GM19395 (cell line): Measurements from ENCODE around the gene SMARCA4.
"Not testable (repeated sequence)": the region's sequence is repeated elsewhere in the genome, so short reads cannot be mapped to it uniquely, and the experiment has no call there.

Experiments used
- ATAC-seq: cut with Tn5 transposase; IDR thresholded peaks from one replicate; pipeline ENCODE4 v1.9.1; 2021; ENCODE audit warnings: mild to moderate bottlenecking, moderate library complexity; ENCODE audit not compliant: unreplicated experiment

The SMARCA4 gene

DNA sequence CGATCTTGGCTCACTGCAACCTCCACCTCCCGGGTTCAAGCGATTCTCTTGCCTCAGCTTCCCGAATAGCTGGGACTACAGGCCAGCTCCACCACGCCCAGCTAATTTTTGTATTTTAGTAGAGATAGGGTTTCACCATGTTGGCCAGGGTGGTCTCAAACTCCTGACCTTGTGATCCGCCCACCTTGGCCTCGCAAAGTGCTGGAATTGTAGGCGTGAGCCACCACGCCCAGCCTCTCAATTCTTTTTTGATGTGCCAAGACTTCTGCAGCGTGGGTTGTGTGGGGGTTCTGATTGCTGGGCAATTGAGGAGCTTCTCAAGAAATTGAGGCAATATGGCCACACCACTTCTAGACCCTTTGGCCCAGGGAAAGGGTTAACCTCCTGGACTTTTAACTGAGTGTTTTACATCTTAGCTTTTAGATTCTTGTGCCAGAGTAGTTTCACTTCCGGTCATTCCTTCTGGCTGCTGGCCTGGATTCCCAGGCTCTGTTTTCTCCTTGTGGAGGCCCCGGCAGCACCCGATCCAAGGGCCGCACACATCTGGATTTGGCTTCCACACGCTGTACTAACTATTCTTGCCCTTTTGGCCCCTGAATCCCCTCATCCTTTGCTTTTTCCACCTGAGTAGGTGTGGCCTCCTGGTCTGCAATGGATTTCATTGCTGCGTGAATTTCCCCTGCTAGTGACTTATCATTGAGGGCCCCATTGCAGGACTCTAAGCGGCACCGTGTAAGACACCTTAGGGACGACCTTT lies 14.7 kb downstream of the SMARCA4 start:
- ATAC-seq, result no peak

DNA sequence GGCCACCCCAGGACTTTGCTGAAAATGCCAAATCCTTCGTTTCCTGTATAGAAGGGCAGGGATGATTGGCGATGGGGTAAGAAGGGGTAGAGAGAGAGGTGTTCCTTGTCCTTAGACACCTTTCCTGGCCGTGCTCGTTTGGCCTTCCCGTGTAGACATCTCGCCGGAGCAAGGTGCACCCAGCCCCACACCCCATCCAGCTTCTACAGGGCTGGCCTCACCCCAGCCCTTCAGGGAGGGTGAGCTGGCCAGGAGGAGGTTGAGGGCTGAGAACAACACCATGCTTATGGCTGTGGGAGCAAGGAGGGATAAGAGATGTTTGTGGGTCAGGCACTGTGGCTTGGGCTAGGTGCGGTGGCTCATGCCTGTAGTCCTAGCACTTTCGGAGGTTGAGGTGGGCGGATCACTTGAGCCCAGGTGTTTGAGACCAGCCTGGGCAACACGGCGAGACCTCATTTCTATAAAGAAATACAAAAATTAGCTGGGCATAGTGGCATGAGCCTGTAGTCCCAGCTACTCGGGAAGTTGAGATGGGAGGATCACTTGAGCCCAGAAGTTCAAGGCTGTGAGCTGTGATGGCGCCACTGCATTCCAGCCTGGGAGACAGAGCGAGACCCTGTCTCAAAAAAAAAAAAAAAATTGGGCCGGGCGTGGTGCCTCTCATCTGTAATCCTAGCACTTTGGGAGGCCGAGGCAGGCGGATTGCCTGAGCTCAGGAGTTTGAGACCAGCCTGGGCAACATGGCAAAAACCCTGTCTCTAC lies 15.5 kb downstream of the SMARCA4 start:
- ATAC-seq, result no peak

DNA sequence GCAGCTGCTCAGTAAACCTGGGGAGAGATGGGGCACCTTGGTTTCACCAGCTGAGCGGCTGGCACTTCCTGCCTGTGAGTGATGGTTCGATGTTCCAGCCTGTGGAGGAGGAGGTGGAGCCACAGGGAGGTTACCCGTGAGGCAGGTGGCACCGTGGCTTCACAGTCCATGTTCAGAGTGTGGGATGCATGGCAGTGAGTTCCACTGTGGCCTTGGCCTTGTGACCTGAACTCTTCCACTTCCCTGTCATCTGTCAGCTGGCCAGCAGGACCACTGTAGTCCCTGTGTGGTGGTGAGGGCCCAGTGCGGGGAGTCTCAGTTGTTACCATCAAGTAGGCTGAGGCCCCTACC lies 16.9 kb downstream of the SMARCA4 start:
- no peak for ATAC-seq

DNA sequence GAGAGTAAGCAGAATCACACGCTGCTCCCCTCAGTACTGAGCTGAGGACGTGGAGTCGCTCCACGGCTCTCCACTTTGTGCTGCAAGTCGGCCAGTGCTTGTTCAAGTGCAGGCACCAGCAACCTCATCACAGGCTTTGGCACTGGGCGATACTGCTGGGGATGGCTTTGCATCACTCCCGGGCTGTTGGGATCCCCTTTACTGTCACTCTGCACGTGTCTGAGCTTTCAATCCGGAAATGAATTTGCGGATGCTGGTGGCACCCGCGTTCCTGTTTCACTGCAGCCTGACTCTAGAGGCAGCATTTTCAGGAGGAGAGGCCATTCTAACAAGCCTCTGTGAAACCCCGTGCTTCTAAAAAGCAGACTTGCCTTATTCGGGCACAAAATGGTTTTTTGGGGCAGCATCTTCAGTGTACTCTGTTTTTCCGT lies 19.1 kb downstream of the SMARCA4 start:
- no peak for ATAC-seq

DNA sequence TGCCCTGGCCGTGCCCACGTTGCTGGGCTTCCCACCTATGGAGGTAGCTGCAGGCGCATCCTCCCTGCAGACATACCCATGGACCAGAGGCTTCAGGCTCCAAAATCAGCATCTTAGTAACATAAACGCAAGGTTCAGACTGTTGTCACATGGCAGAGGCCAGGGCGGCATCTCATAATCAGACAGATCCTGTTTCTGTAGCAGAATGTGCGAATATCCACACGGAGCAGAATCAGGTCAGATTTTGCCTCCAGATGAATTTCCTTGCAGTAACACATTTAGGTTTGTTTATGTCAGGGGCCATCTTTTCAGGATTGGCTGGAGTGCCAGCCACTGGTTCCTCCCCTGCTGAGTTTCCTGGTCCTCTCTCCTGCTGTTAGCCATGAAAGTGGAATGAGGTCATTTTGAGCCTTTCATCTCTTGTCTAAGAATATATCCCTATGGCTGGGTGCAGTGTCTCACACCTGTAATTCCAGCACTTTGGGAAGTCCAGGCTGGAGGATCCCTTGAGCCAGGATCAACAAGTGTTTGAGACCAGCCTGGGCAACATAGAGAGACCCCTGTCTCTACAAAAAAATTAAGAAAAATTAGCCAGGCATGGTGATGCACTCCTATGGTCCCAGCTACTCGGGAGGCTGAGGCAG lies 20.5 kb downstream of the SMARCA4 start:
- ATAC-seq, result no peak

DNA sequence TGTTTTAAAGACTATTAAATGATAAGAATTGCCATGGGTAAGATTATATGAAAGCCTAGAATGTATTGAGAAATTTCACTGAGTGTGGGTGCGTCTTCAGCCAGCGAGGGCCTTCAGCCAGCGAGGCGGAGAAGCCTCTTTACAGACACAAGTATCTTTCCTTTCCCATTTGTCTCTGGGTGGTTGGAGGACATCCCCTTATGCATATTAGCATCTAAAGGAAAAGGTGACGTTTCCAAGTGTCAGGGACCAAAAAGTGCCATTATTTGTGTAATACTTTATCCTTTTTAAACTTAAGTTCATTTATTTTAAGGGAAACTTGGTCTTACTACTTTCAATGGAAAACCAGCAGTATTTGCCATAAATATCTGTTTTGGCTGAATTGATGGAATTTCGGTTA lies 22.2 kb downstream of the SMARCA4 start:
- no peak for ATAC-seq

DNA sequence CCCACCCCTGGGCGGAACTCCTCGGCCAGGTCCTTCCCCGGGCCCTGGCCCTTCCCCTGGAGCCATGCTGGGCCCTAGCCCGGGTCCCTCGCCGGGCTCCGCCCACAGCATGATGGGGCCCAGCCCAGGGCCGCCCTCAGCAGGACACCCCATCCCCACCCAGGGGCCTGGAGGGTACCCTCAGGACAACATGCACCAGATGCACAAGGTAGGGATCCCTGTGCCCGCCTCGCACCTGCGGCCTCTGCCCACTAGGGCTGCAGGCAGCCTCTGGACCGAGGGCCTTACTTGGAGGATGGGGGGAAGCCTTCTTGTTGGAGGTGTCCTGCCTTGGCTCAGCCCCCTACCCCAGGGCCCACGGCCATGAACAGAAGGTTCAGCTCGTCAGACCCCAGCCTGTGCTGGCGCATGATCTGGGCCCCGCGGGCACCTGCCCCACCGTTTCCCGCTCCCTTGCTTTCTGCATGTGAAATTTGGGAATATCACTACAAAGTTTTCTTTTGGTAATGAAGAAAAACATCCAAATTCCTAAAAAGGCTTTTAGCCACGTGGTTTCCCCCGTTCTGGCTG lies 23.4 kb downstream of the SMARCA4 start:
- ATAC-seq, result no peak

DNA sequence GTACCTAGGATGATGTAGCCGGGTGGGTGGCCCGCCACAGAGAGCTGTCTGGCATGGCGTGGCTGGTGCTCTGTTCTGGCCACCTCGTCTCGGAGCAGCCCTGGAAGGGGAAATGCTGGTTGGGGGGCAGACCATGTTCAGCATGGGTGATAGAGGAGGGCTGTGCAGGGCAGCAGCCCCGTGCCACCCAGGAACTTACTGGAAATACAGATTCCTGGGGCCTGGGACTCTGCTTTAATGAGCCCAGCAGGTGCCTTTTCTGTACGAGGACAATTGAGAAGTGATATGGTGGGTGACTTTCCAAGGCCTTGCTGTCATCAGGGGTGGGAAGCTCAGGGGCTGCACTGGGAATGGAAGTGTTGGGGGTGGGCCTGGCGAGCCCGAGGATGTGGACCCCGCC lies 24.7 kb downstream of the SMARCA4 start:
- ATAC-seq, result no peak

DNA sequence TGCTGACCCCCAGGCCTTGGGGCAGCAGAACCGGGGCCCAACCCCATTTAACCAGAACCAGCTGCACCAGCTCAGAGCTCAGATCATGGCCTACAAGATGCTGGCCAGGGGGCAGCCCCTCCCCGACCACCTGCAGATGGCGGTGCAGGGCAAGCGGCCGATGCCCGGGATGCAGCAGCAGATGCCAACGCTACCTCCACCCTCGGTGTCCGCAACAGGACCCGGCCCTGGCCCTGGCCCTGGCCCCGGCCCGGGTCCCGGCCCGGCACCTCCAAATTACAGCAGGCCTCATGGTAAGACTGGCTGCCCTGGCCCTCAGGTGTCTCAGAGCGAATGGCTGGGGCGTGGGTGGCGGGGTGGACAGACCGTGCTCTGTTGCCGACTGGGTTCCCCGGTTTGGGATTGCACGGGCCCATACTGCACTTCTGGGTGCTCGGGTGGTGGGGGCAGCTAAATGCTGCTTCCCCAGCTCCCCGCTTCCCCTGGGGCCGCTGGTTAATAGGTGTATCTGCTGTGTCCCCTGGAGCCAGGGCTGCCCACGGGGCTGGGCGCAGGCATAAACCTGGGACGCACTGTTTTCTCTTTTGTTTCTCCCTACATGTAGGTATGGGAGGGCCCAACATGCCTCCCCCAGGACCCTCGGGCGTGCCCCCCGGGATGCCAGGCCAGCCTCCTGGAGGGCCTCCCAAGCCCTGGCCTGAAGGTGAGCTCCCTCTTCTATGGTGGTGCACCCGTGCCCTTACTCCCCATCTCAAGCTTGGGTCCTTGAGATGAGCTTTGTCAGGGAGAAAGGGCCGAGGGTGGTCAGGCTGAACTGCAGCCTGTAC lies 25.7 kb downstream of the SMARCA4 start:
- no peak for ATAC-seq

DNA sequence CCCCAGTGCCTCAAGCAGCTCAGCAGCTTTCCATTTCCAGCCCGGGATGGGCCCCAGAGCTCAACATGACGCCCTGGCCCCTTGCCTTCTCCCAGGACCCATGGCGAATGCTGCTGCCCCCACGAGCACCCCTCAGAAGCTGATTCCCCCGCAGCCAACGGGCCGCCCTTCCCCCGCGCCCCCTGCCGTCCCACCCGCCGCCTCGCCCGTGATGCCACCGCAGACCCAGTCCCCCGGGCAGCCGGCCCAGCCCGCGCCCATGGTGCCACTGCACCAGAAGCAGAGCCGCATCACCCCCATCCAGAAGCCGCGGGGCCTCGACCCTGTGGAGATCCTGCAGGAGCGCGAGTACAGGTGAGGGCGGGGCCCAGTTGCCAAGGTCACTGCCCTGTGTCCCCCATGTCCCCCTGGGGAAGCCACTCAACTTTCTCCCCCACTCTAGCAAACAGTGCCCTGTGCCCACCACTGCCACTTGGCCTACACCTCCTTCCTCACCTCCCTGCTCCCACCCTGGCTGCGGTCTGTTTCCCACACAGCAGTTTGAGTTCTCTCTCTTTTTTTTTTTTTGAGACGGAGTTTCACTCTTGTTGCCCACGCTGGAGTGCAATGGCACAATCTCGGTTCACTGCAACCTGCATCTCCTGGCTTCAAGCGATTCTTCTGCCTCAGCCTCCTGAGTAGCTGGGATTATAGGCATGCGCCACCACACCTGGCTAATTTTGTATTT lies 26.9 kb downstream of the SMARCA4 start:
- no peak for ATAC-seq

DNA sequence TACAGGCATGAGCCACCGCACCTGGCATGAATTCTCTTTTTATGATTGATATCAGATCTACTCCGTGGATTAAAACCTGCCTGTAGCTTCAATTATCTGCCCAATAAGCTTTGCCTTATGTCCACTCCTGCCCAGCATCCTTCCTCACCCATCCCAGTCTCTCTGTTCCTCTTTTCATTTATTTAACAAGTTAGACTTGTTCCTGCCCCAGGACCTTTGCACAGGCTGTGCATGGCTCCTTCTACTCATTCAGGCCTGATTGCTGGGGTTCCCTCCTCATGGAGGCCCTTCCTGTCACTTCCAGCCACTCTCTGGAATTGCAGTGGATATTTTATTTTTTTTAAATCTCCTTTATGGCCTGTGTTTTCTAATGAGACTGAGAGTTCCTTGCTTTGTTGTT lies 27.6 kb downstream of the SMARCA4 start:
- no peak for ATAC-seq

DNA sequence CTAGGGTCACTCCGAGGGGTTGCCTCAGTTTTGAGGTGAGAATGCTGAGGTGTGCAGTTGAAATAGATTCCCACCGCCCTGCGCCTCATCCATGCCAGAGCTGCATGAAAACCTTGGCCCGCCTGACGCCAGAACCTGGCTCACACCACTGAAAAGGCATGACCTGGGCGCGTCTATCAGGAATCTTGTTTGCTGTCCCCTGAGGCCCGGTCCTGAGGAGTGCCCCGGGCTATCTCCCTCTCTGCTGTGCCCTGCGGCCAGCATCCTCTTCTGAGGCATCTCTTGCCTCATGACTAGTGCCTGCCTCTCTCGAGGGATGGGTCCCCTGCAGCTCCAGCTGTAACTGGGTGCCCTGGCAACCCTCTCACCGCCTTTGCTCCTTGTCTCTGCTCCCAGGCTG lies 28.1 kb downstream of the SMARCA4 start:
- no peak for ATAC-seq

DNA sequence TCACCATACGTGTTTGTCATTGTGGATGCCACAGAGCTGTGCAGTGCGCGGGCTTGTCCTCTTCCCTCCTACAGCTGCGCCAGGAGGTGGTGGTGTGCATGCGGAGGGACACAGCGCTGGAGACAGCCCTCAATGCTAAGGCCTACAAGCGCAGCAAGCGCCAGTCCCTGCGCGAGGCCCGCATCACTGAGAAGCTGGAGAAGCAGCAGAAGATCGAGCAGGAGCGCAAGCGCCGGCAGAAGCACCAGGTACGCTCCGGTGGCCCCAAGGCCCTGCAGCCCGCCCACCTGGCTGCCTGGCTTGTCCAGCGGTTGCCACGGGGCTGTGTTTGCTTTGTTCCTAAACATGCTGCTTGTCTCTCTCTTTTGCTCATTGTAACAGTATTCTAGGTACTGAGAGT lies 30.2 kb downstream of the SMARCA4 start:
- no peak for ATAC-seq

DNA sequence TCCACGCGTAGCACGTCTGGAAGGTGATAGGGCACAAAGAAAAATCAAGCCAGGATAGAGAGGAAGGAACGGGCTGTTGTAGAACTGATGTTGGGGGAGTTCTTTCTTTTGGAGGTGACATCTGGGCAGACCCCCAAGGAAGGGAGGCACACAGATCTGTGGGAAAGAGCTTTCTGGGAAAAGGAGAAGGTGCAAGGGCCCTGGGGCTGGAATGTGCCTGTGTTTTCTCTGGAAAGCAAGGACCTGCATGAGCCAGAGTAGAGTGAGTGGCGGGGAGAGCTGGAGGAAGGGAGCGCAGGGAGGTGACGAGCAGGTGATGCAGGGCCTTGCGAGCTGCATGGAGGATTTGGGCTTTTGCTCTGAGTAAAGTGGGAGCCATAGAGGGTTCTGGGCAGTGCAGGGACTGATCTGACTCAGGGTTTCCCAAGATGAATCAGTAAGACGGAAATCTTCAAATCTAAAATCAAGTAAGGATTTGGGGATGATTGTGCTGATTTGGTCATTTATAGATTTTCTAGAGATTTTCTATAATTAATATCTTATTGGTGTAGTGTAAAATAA lies 30.8 kb downstream of the SMARCA4 start:
- ATAC-seq, result no peak

DNA sequence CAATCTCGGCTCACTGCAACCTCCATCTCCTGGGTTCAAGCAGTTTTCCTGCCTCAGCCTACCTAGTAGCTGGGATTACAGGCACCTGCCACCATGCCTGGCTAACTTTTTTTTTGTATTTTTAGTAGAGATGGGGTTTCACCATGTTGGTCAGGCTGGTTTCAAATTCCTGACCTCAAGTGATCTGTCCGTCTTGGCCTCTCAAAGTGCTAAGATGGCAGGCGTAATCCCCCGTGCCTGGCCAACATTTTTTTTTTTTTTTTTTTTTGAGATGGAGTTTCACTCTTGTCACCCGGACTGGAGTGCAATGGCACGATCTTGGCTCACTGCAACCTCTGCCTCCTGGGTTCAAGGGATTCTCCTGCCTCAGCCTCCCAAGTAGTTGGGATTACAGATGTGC lies 31.3 kb downstream of the SMARCA4 start:
- ATAC-seq, result not testable (repeated sequence)

DNA sequence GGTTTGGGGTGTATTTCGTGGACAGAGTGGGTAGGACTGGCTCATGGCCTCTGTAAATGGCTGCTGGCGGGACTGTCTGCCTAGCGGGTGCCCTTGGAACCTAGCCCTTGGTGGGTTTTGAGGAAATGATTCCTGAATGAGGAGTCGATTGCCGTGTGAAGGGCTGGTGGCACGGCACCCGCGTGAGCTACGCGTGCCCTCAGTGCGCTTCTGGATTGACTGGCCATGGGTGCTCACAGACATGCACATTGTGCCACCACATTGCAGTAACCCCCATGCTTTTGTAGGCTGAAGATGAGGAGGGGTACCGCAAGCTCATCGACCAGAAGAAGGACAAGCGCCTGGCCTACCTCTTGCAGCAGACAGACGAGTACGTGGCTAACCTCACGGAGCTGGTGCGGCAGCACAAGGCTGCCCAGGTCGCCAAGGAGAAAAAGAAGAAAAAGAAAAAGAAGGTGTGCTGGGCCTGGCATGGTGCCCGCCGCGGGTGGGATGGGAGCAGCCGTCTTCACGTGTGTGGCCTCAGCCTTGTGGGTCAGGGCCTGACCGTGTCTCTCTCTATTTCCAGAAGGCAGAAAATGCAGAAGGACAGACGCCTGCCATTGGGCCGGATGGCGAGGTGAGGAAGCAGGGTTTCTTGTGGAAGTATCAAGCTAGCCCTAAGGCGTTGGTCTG lies 35.2 kb downstream of the SMARCA4 start:
- ATAC-seq, result no peak

DNA sequence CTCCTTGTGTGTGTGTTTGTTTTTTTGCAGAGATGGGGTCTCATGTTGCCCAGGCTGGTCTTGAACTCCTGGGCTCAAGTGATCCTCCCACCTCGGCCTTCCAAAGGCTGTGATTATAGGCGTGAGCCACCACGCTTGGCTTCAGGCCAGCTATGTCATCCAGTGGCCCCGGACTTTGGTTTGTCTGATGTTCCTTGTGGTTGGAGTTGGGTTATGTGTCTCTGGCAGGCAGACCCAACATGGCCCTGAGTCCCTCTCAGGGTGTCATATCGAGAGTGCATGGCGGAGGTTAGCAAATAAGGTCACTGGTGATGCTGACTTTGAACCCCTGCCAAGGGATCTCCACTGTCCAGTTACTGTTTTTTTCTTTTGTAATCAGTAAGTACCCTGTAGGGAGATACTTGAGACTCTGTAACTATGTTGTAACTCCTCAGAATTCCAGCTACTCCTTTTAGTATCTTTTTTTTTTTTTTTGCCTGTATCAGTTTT lies 37.3 kb downstream of the SMARCA4 start:
- ATAC-seq, result no peak

DNA sequence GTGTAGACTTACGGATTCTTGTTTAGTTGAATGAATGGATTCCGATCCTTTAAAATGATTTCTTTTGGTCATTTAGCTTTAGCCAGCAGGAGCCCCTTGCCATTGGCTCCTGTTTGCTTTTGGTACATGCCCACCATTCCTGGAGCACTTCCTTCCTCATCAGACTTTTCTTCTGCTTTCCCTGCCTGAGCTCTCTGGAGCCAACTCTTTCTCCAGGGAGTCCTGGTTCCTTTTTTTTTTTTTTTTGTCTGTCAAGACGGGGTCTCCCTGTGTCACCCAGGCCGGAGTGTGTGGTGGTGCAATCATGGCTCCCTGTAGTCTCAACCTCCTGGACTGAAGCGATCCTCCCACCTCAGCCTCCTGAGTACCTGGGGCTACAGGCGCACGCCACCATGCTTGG lies 37.8 kb downstream of the SMARCA4 start:
- ATAC-seq, result no peak

DNA sequence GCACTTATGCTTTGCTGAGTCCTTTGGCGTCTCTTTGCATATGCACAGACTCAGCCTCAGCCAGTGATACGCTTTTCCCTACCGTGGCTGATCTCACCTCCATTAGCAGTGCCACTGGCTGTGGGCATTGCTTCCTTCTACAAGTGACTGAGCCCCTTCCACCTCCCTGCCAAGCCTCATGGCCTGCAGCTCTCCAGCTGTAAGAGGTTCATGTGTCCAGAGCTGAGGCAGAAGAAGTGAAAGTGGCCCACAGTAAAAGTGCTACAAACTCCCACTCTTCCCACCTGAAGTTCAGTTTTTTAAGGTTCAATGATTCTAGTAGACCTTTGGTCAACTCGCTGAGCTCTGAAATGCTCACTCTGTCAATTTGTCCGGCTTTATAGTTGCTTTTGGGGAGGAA lies 44.7 kb downstream of the SMARCA4 start:
- no peak for ATAC-seq
